Measurements from ENCODE around the gene GPATCH2L. TPM values are rescaled to one million over a fixed set of nuclear protein-coding genes. Genes with fewer than 3 reads are reported as not detected.
A peak's percentile ranks its signal among the peaks of the same experiment; 100 is the strongest.

Gene GPATCH2L
- polyA plus RNA-seq, 3 donors = 10.6 to 28.3 (median 13.8) TPM

- 0% methylated on average over 1 of the region's 2 CpGs for WGBS (ENCODE audit: insufficient coverage)
- Mint-ChIP-seq H3K27me3 (ENCODE audit: low read depth in 3 of 3) (no peaks in the 10 kb centered on the region), H3K4me3 (peak overlapping the region; percentile 57 to 80), H3K36me3 (peaks cover 60 to 62% of the 10 kb centered on the region in 2 donors), H3K27ac (peak overlapping the region; percentile 46 to 92 (median 84)), H3K9me3 (no peaks in the 10 kb centered on the region), H3K4me1 (peaks cover 45% of the 10 kb centered on the region)
- H3K36me3 ChIP-seq (replicated peaks in 1 of 2; ENCODE audit: control insufficient read depth in 1 of 2, insufficient read depth in 2 of 2, low read length in 2 of 2) = peaks cover 39 to 54% of the 10 kb centered on the region in 2 donors
- no peaks in the 10 kb centered on the region for H4K20me1 ChIP-seq (ENCODE audit: insufficient read depth, low read length)
- peak overlapping the region in 2 of 3 experiments; percentile 29 to 53 for H3K4me3 ChIP-seq (replicated peaks in 1 of 3; ENCODE audit: low read depth in 2 of 3, low read length in 3 of 3)
- no peaks in the 10 kb centered on the region for H3K27me3 ChIP-seq (ENCODE audit: control insufficient read depth in 2 of 2, insufficient read depth in 2 of 2, low read length in 2 of 2)
- no peak for TF ChIP-seq CTCF (IDR thresholded peaks at IDR 0.05)
- H3K79me2 ChIP-seq (ENCODE audit: insufficient read depth, low read length) = peaks cover 14% of the 10 kb centered on the region
- intact Hi-C loops (cut with micrococcal nuclease) = no loop called here
- no peaks in the 10 kb centered on the region for H3K9me3 ChIP-seq (replicated peaks in 1 of 2; ENCODE audit: control insufficient read depth in 1 of 2, insufficient read depth in 1 of 2, low read length in 2 of 2)
- peak overlapping the region; percentile 65 for H3K4me2 ChIP-seq (replicated peaks; ENCODE audit: extremely low read depth, low read length, poor library complexity, severe bottlenecking)
- DNase-seq = peak; percentile 82 to 92 (median 91)
- H3K9ac ChIP-seq (ENCODE audit: insufficient read depth, low read length, poor library complexity, severe bottlenecking) = peak overlapping the region; percentile 43
- peaks cover 29 to 44% of the 10 kb centered on the region in 2 donors for H3K4me1 ChIP-seq (ENCODE audit: control insufficient read depth in 1 of 2, insufficient read depth in 2 of 2, low read length in 2 of 2)
- H3K27ac ChIP-seq (ENCODE audit: low read depth in 1 of 2, low read length in 2 of 2) = peak overlapping the region in 1 of 2 donors; percentile 84
- H2AFZ ChIP-seq (ENCODE audit: insufficient read depth, low read depth, low read length, poor library complexity, severe bottlenecking) = peak overlapping the region; percentile 29
Observed at GRCh38 chr14:76191297-76191696, 39.6 kb downstream of the GPATCH2L start.

DNA sequence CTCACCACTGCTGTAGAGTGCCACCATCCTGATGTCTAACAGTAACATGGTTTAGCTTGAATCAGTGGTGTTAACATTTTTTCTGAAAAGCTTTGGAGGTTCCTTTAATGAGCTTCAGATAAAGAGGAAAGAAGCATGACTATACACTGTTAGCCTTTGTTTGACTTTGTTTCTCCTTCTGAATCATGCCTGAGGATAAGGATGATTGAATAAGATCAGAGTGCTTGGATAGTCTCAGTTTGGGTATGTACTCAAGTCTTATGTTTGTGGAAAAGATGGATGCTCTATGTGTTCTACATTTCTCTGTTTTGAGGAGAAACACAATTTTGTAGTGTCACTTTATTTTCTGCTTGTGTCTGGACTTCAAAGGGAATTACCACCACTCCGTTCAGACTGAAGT is 42.0 kb downstream of the GPATCH2L start:
- 100% methylated on average over 1 of the region's 1 CpG for WGBS (ENCODE audit: insufficient coverage)

More for the DNA sequence above, 42.0 kb downstream of the GPATCH2L start:
- DNase-seq = no peak
- Mint-ChIP-seq H3K27me3 (ENCODE audit: low read depth in 3 of 3) (no peaks in the 10 kb centered on the region), H3K4me3 (no peak overlapping the region), H3K9me3 (no peaks in the 10 kb centered on the region), H3K36me3 (peaks cover 67 to 68% of the 10 kb centered on the region in 2 donors), H3K27ac (peak overlapping the region in 1 of 7 donors; percentile 16), H3K4me1 (peaks cover 30% of the 10 kb centered on the region)
- Histone ChIP-seq H3K79me2 (ENCODE audit: insufficient read depth, low read length) (peaks cover 9% of the 10 kb centered on the region), H2AFZ (ENCODE audit: insufficient read depth, low read depth, low read length, poor library complexity, severe bottlenecking) (no peak overlapping the region), H3K4me3 (replicated peaks in 1 of 3; ENCODE audit: low read depth in 2 of 3, low read length in 3 of 3) (no peak overlapping the region), H3K27ac (ENCODE audit: low read depth in 1 of 2, low read length in 2 of 2) (peak overlapping the region in 1 of 2 donors; percentile 5), H3K9ac (ENCODE audit: insufficient read depth, low read length, poor library complexity, severe bottlenecking) (no peak overlapping the region), H3K4me2 (replicated peaks; ENCODE audit: extremely low read depth, low read length, poor library complexity, severe bottlenecking) (no peak overlapping the region), H3K36me3 (replicated peaks in 1 of 2; ENCODE audit: control insufficient read depth in 1 of 2, insufficient read depth in 2 of 2, low read length in 2 of 2) (peaks cover 54 to 67% of the 10 kb centered on the region in 2 donors), H3K9me3 (replicated peaks in 1 of 2; ENCODE audit: control insufficient read depth in 1 of 2, insufficient read depth in 1 of 2, low read length in 2 of 2) (no peaks in the 10 kb centered on the region), H3K27me3 (ENCODE audit: control insufficient read depth in 2 of 2, insufficient read depth in 2 of 2, low read length in 2 of 2) (no peaks in the 10 kb centered on the region), H4K20me1 (ENCODE audit: insufficient read depth, low read length) (no peaks in the 10 kb centered on the region), H3K4me1 (ENCODE audit: control insufficient read depth in 1 of 2, insufficient read depth in 2 of 2, low read length in 2 of 2) (peaks cover 23 to 33% of the 10 kb centered on the region in 2 donors)
- intact Hi-C loops (cut with micrococcal nuclease) = no loop called here
- TF ChIP-seq CTCF (IDR thresholded peaks at IDR 0.05) = no peak

All from CD14-positive monocyte (primary cell).